Sigmoid colon (tissue), 7 donors: Measurements from ENCODE around the gene SLF2. TPM values are rescaled to one million over a fixed set of nuclear protein-coding genes. Genes with fewer than 3 reads are reported as not detected.
A peak's percentile ranks its signal among the peaks of the same experiment; 100 is the strongest.

Experiments used
- DNase-seq: peaks from one replicate; pipeline ENCODE4 v3.0.0-alpha.2; 2019
- H3K27ac ChIP-seq, 4 donors: fragments of 200-600 bp; sonication (generic); one replicate each; pipeline ENCODE4 v1.5.1; 2016 to 2019; ENCODE audit warnings: mild to moderate bottlenecking in 1 of 4
- H3K27me3 ChIP-seq, 3 donors: fragments of 200-600 bp; sonication (generic); one replicate each; pipeline ENCODE4 v1.5.1; 2019; ENCODE audit warnings: mild to moderate bottlenecking in 1 of 3
- H3K36me3 ChIP-seq, 4 donors: fragments of 200-600 bp; sonication (generic); one replicate each; pipeline ENCODE4 v1.5.1; 2016 to 2019
- H3K4me1 ChIP-seq, 4 donors: fragments of 200-600 bp; sonication (generic); one replicate each; pipeline ENCODE4 v1.5.1; 2017 to 2019
- H3K4me3 ChIP-seq, 4 donors: fragments of 200-600 bp; sonication (generic); one replicate each; pipeline ENCODE4 v1.5.1; 2017 to 2019; ENCODE audit warnings: mild to moderate bottlenecking in 2 of 4, moderate library complexity in 1 of 4
- H3K9me3 ChIP-seq, 4 donors: fragments of 200-600 bp in 3 of 4; sonication (generic) in 3 of 4; one replicate each; pipeline versions ENCODE4 v1.5.1 to v1.6.1; 2013 to 2019
- CTCF ChIP-seq, 4 experiments: fragments of 450-650 bp in 3 of 4; fragments of 200-600 bp in 1 of 4; IDR thresholded peaks; one replicate each; pipeline ENCODE4 v1.5.1; 2016 to 2019; ENCODE audit warnings: antibody characterized with exemption in 4 of 4, mild to moderate bottlenecking in 3 of 4, moderate library complexity in 2 of 4
- EP300 ChIP-seq, 4 donors: sonication (generic); formaldehyde crosslinking; IDR thresholded peaks; one replicate each; pipeline ENCODE4 v1.6.1; 2017; ENCODE audit warnings: antibody characterized with exemption in 4 of 4
- POLR2A ChIP-seq, 2 donors: fragments of 450-650 bp; IDR thresholded peaks; one replicate each; pipeline ENCODE4 v1.6.1; 2016; ENCODE audit warnings: antibody characterized with exemption in 2 of 2, mild to moderate bottlenecking in 2 of 2, moderate library complexity in 2 of 2
- POLR2AphosphoS5 ChIP-seq, 4 donors: sonication (generic); formaldehyde crosslinking; IDR thresholded peaks; one replicate each; pipeline ENCODE4 v1.6.1; 2017; ENCODE audit warnings: antibody characterized with exemption in 4 of 4
- WGBS, 2 donors: extraction: QIAGEN DNeasy Blood & Tissue Kit; methylation state at CpG; one replicate each; pipeline ENCODE4 v1.1.7; 2013; 5-methylcytosine and 5-hydroxymethylcytosine counted together
- intact Hi-C: fragments of 100-400 bp; cut with DNase I; formaldehyde crosslinking; loops from one replicate; pipeline ENCODE4 v1.15.1; 2023
- polyA plus RNA-seq, 3 donors: library from polyadenylated mRNA; stranded (reverse); fragments of 200-250 nt; gene quantifications; one replicate each; pipeline ENCODE4 v1.2.3, GENCODE V29; 2013
- total RNA-seq, 4 donors: library from RNA; depleted of rRNA; stranded (reverse); fragments of >200 nt; gene quantifications; one replicate each; pipeline ENCODE4 v1.1.0, GENCODE V29; 2016
- donor health status: healthy with polysubstance abuse.
- donor health status: Bipolar disorder and iron deficiency.
- donor health status: healthy.

The SLF2 gene
- total and polyA plus RNA-seq, 7 donors = 3.2 to 49.9 (median 31.8) TPM

GRCh38 chr10:100904917-100905316 lies 7.8 kb upstream of the SLF2 start:
- Histone ChIP-seq H3K27me3 (peaks cover 0 to 15% (median 0%) of the 10 kb centered on the region in 3 donors), H3K36me3 (no peaks in the 10 kb centered on the region), H3K27ac (no peak overlapping the region), H3K9me3 (no peaks in the 10 kb centered on the region), H3K4me1 (no peaks in the 10 kb centered on the region), H3K4me3 (no peak overlapping the region)
- WGBS, 2 donors = 79 to 85% methylated on average over 2 of the region's 2 CpGs
- TF ChIP-seq EP300 (IDR thresholded peaks at IDR 0.05) (no peak), POLR2A (IDR thresholded peaks at IDR 0.05) (no peak), POLR2AphosphoS5 (IDR thresholded peaks at IDR 0.05) (no peak), CTCF (IDR thresholded peaks at IDR 0.05) (no peak)
- no peak for DNase-seq
- intact Hi-C loops = no loop called here

- WGBS, 2 donors = 10 to 37% methylated on average over 1 of the region's 1 CpG
- Histone ChIP-seq H3K27ac (no peak overlapping the region), H3K4me1 (peaks cover 0 to 9% (median 6%) of the 10 kb centered on the region in 4 donors), H3K36me3 (no peaks in the 10 kb centered on the region), H3K27me3 (no peaks in the 10 kb centered on the region), H3K4me3 (no peak overlapping the region), H3K9me3 (no peaks in the 10 kb centered on the region)
- no peak for TF ChIP-seq EP300 (IDR thresholded peaks at IDR 0.05)
- DNase-seq = no peak
- intact Hi-C loops = no loop called here
Measured at GRCh38 chr10:100907175-100907574, 5.6 kb upstream of the SLF2 start.

- DNase-seq = no peak
- H3K4me1 ChIP-seq = peaks cover 0 to 12% (median 7%) of the 10 kb centered on the region in 4 donors
- H3K27me3 ChIP-seq = no peaks in the 10 kb centered on the region
- TF ChIP-seq POLR2AphosphoS5 (IDR thresholded peaks at IDR 0.05) (no peak), POLR2A (IDR thresholded peaks at IDR 0.05) (no peak), EP300 (IDR thresholded peaks at IDR 0.05) (no peak), CTCF (IDR thresholded peaks at IDR 0.05) (no peak)
- no peaks in the 10 kb centered on the region for H3K9me3 ChIP-seq
- 86 to 87% methylated on average over 4 of the region's 4 CpGs for WGBS, 2 donors
- intact Hi-C loops = no loop called here
- no peak overlapping the region for H3K27ac ChIP-seq
- no peak overlapping the region for H3K4me3 ChIP-seq
- H3K36me3 ChIP-seq = no peaks in the 10 kb centered on the region
Measured at GRCh38 chr10:100907773-100908363, 4.9 kb upstream of the SLF2 start.

GRCh38 chr10:100908378-100908777 lies 4.4 kb upstream of the SLF2 start:
- 93% methylated on average over 8 of the region's 8 CpGs for WGBS, 2 donors
- Histone ChIP-seq H3K4me1 (peaks cover 0 to 12% (median 7%) of the 10 kb centered on the region in 4 donors), H3K27ac (no peak overlapping the region), H3K4me3 (no peak overlapping the region), H3K27me3 (no peaks in the 10 kb centered on the region), H3K9me3 (no peaks in the 10 kb centered on the region), H3K36me3 (no peaks in the 10 kb centered on the region)
- no peak for DNase-seq
- intact Hi-C loops = no loop called here
- TF ChIP-seq EP300 (IDR thresholded peaks at IDR 0.05) = no peak
- TF ChIP-seq POLR2AphosphoS5 (IDR thresholded peaks at IDR 0.05) = no peak
- no peak for TF ChIP-seq POLR2A (IDR thresholded peaks at IDR 0.05)
- no peak for TF ChIP-seq CTCF (IDR thresholded peaks at IDR 0.05)

- Histone ChIP-seq H3K4me3 (no peak overlapping the region), H3K36me3 (no peaks in the 10 kb centered on the region), H3K27ac (peak overlapping the region in 1 of 4 donors; percentile 40), H3K9me3 (no peaks in the 10 kb centered on the region), H3K4me1 (peaks cover 0 to 24% (median 19%) of the 10 kb centered on the region in 4 donors), H3K27me3 (no peaks in the 10 kb centered on the region)
- intact Hi-C loops = loop anchor here (5.0 kb wide), 1 partner anchor 88 kb away; the partner anchor contains the start of gene LZTS2
- no peak for TF ChIP-seq CTCF (IDR thresholded peaks at IDR 0.05)
- TF ChIP-seq POLR2AphosphoS5 (IDR thresholded peaks at IDR 0.05) = peak in 1 of 4 donors; percentile 35
- DNase-seq = no peak
- 38 to 54% methylated on average over 6 of the region's 6 CpGs for WGBS, 2 donors
Measured at GRCh38 chr10:100909501-100910263, 3.1 kb upstream of the SLF2 start.
